Measurements from ENCODE around the gene PTDSS2. TPM values are rescaled to one million over a fixed set of nuclear protein-coding genes. Genes with fewer than 3 reads are reported as not detected.

Gene PTDSS2
- total and polyA plus RNA-seq, 2 experiments from 2014 or later: 22.7 to 145 TPM

GRCh38 chr11:460331-461199 lies 10.5 kb downstream of the PTDSS2 start:
- no peak for TF ChIP-seq NANOG (IDR thresholded peaks at IDR 0.05; ENCODE audit: borderline replicate concordance)
- no peak for TF ChIP-seq REST (IDR thresholded peaks at IDR 0.05; ENCODE audit: unreplicated experiment)
- no peak for TF ChIP-seq POLR2AphosphoS5 (IDR thresholded peaks at IDR 0.05; ENCODE audit: low read depth)
- no peak for TF ChIP-seq EZH2 (IDR thresholded peaks at IDR 0.05; ENCODE audit: low read depth, unreplicated experiment)
- TF ChIP-seq ETS1 (IDR thresholded peaks at IDR 0.05): no peak
- TF ChIP-seq CREB1 (CRISPR knock-in tag; IDR thresholded peaks at IDR 0.05; ENCODE audit: low read depth): no peak
- TF ChIP-seq ZNF114 (CRISPR knock-in tag; IDR thresholded peaks at IDR 0.05): no peak
- no peak for TF ChIP-seq ZNF331 (CRISPR knock-in tag; IDR thresholded peaks at IDR 0.05; ENCODE audit: low read depth)
- no peak for TF ChIP-seq CTCF (conservative IDR thresholded peaks at IDR 0.05; ENCODE audit: low read depth in 2 of 2)
- TF ChIP-seq ZNF462 (CRISPR knock-in tag; IDR thresholded peaks at IDR 0.05): no peak
- TF ChIP-seq STAT1 (IDR thresholded peaks at IDR 0.05; ENCODE audit: unreplicated experiment): no peak
- no peak for TF ChIP-seq JUNB (IDR thresholded peaks at IDR 0.05; ENCODE audit: unreplicated experiment)
- TF ChIP-seq EZH2phosphoT487 (IDR thresholded peaks at IDR 0.05; ENCODE audit: unreplicated experiment): no peak
- Mint-ChIP-seq H3K36me3 (ENCODE audit: low read depth) (peaks cover 10% of the 10 kb centered on the region; the same call in 2 of the 3 replicates), H3K27me3 (ENCODE audit: insufficient read depth, low read depth, poor library complexity) (no peaks in the 10 kb centered on the region), H3K4me3 (no peak overlapping the region), H3K4me1 (peaks cover 26% of the 10 kb centered on the region), H3K9me3 (no peaks in the 10 kb centered on the region; the same call in 2 of the 3 replicates), H3K27ac (no peak overlapping the region)
- Histone ChIP-seq H3K4me3 (no peak overlapping the region), H3K9me2 (ENCODE audit: insufficient read depth) (no peaks in the 10 kb centered on the region), H3K4me2 (no peak overlapping the region), H3K27ac (ENCODE audit: low read depth) (no peak overlapping the region), H3K36me3 (ENCODE audit: insufficient read depth) (no peaks in the 10 kb centered on the region), H4K20me1 (replicated peaks; ENCODE audit: insufficient read depth) (peaks cover 21% of the 10 kb centered on the region), H3K79me2 (replicated peaks; ENCODE audit: insufficient read depth) (peaks cover 47% of the 10 kb centered on the region), H3K4me1 (ENCODE audit: insufficient read depth) (peaks cover 14% of the 10 kb centered on the region), H2AFZ (no peak overlapping the region), H3F3A (replicated peaks; ENCODE audit: low read depth) (peaks cover 7% of the 10 kb centered on the region; the same call in 1 of the 2 replicates), H3K27me3 (ENCODE audit: insufficient read depth) (no peaks in the 10 kb centered on the region)
- no peak for DNase-seq (ENCODE audit: low spot score)
- no peak for ATAC-seq

All from GM23338 (cell line).